GM21447 (cell line): Measurements from ENCODE around the gene CACNA2D3.

Source experiments
- ATAC-seq: cut with Tn5 transposase; IDR thresholded peaks from one replicate; pipeline ENCODE4 v1.9.1; 2021; ENCODE audit not compliant: unreplicated experiment

Gene CACNA2D3

GRCh38 chr3:54827776-54828175 lies 705.4 kb downstream of the CACNA2D3 start:
- ATAC-seq = no peak

- no peak for ATAC-seq
Observed at GRCh38 chr3:54830658-54831057, 708.3 kb downstream of the CACNA2D3 start.

GRCh38 chr3:54831112-54831511 lies 708.8 kb downstream of the CACNA2D3 start:
- no peak for ATAC-seq

- no peak for ATAC-seq
Observed at GRCh38 chr3:54832876-54833275, 710.5 kb downstream of the CACNA2D3 start.

GRCh38 chr3:54835701-54836100 lies 713.3 kb downstream of the CACNA2D3 start:
- ATAC-seq = no peak

GRCh38 chr3:54836871-54837270 lies 714.5 kb downstream of the CACNA2D3 start:
- no peak for ATAC-seq

- no peak for ATAC-seq
Observed at GRCh38 chr3:54837964-54838363, 715.6 kb downstream of the CACNA2D3 start.

GRCh38 chr3:54841471-54841870 lies 719.1 kb downstream of the CACNA2D3 start:
- ATAC-seq = no peak

GRCh38 chr3:54843352-54843751 lies 721.0 kb downstream of the CACNA2D3 start:
- ATAC-seq = no peak

GRCh38 chr3:54844211-54844610 lies 721.9 kb downstream of the CACNA2D3 start:
- no peak for ATAC-seq

GRCh38 chr3:54845011-54845410 lies 722.7 kb downstream of the CACNA2D3 start:
- ATAC-seq = no peak

- ATAC-seq = no peak
Observed at GRCh38 chr3:54845551-54845950, 723.2 kb downstream of the CACNA2D3 start.

- no peak for ATAC-seq
Observed at GRCh38 chr3:54846119-54846518, 723.8 kb downstream of the CACNA2D3 start.

- ATAC-seq = no peak
Observed at GRCh38 chr3:54847361-54847760, 725.0 kb downstream of the CACNA2D3 start.

GRCh38 chr3:54849360-54849759 lies 727.0 kb downstream of the CACNA2D3 start:
- ATAC-seq = no peak

GRCh38 chr3:54850484-54851018 lies 728.2 kb downstream of the CACNA2D3 start:
- ATAC-seq = no peak

- no peak for ATAC-seq
Observed at GRCh38 chr3:54853573-54854404, 731.4 kb downstream of the CACNA2D3 start.

- no peak for ATAC-seq
Observed at GRCh38 chr3:54856271-54856670, 733.9 kb downstream of the CACNA2D3 start.

GRCh38 chr3:54857343-54857742 lies 735.0 kb downstream of the CACNA2D3 start:
- ATAC-seq = no peak

- no peak for ATAC-seq
Observed at GRCh38 chr3:54858093-54858785, 735.9 kb downstream of the CACNA2D3 start.

- ATAC-seq = no peak
Observed at GRCh38 chr3:54859184-54859583, 736.8 kb downstream of the CACNA2D3 start.
